Endometrial microvascular endothelial cells (primary cell): ENCODE results near the gene C2orf78. TPM values are rescaled to one million over a fixed set of nuclear protein-coding genes. Genes with fewer than 3 reads are reported as not detected.
"Not testable (repeated sequence)": the region's sequence is repeated elsewhere in the genome, so short reads cannot be mapped to it uniquely, and the experiment has no call there.

ENCODE experiments used
- in situ Hi-C: cut with HindIII; loops from 2 replicates; pipeline ENCODE4 v1.10.0; 2017; ENCODE audit warnings: low sequenced_read_pairs, low pct_unique_long_range_greater_than_20kb; ENCODE audit errors: inconsistent ontology term
- total RNA-seq: library from RNA; depleted of rRNA; stranded (reverse); fragments of >200 nt; gene quantifications from one replicate; pipeline ENCODE4 v1.2.3, GENCODE V29; 2015; ENCODE audit errors: inconsistent ontology term

C2orf78 gene, protein sequence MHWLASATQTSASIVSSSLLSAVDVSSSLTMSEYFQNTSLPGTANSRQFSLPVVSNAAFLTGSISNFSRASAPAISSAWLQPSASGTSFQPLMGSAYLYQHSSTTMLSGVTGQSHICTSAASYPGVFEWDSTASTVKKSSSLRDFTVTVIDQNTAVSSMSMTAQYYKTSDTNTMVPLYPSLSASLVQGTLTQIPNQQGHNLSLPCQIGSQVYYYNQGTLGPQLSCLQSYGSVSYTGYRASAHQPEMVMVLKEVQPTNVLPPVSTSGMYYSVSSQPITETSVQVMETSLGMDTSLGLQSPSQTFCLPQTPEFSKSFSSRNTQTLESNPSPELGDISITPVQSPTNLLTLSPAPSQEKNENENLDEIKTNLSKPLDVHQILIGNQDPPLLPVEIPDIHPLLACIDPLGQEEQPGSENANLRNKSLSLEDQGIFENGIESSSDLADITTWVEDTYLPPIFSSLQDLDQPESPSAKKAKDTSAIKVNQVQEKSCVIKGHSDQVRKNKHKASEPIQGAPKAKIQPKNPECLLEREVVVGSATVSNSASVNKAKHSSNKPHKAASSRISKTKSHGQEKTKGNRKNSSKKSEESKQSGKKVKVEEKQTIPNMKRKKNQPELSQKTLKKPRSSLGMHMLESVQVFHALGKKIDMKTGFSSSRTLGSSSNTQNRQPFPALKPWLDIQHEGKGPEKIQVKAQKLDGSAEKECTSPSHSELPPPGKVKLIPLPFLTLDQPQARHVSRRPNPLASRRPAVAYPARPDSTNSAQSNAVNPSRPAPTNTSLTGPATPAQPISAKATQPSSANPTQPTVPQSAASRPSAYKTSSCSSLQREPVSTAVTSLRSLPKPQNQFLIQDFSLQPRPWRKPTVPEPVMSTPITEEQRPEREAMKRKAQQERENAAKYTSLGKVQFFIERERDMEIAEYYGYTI
- not detected for total RNA-seq

DNA sequence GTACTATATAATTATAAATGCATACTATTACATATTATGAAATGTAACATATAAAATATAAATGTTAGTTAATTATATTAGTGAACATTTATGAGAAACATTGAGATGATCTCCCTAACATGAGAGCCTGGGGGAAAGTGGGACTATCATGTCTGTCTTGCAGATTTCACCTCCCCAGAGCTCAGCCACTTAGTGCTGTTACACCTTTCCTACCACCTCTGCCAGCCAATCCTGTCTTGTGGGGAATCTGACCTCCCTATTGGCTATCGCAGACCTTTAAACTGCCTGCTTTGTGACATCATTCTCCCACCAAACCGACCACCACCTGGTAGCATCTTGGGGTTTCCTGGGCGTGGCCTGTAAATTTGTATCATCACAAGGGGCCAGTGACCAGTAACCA lies at the start of gene C2orf78:
Gene C2orf78, plus strand, starts transcription at position 301 of the 400 bp plus-strand sequence. CDS start 127 bp downstream, outside the sequence.
- in situ Hi-C loops = not testable (repeated sequence)

DNA sequence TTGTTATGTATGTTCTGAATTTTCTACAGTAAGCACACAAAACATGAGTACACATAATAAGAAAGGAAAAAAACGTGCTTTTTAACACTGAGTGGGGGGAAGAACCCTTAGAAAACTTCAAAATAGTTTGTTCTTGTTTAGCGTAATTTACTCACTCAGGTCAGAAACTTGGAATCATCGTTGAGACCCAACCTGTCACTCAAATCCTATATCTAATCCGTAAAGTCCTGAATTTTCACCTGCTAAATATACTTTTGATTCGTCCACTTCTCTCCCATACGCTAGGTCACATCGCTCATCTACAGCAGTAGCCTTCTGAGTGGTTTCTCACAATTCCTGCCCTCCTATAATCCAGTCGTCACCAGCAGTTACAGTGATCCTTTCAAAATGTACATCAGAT lies 47.6 kb upstream of the C2orf78 start:
- in situ Hi-C loops = no loop called here

DNA sequence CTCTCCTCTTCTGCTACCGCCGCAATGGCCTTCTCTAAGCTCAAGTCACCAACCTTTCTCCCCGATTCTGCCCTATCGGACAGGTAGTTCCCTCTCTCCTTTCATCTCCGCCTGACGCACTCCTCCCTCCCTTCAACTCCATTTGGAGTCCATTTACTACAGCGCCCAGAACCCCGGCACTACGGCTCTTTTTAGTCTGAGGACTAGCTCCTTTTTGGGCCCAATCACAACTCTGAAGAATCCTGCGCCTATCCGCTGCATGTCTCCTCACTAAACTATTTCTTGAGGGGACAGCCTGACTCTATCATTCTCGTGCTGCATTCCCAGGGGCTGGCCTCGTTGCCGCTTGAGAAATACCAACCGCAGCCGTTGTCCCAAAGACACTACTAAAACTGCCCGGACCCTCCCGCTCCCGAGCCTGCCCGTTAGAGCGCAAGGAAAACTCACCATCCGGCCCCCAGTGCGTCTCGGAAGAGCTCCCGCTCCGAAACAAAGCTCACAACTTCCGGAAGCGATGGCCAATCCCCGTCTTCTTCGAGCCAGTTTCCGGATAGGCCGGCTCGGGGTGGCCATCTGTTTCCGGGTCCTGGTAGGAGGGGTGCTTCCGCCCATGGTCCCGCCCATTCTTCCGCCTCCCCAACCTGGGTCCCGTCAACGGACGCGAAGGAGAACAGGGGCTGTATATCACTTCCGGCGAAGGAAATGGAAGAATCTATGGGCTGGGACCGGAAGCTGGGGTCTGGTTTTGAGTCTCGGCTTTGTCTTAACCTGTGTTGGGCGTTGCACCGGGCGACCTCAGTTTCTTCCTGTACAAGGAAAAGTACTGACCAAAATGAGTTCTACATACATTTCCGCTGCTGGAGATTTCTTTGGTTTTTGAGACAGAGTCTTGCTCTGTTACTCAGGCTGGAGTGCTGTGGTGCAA lies 46.9 kb upstream of the C2orf78 start, which contains the start of gene TPRKB:
Gene TPRKB, minus strand, starts transcription at position 491 of the 925 bp plus-strand sequence. CDS start 2,776 bp downstream, outside the sequence.
- in situ Hi-C loops = no loop called here

DNA sequence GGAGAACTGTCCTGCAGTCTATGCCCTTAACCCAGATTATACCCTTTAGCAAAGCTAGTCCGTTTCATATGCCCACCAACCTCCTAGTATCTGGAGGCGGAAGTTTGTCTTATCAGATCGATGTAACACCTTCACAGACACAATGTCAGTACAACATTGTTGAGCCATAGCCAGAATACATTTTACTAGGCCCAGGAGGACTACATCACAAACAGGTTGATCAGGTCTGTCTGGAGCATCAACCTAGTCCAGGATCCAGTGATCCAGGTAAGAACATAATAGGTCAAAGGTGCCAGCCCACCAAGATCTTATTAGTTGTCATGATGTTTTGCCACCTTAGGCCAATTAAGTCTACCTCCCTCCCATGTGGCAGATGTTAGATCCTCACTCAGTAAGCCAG lies 44.9 kb upstream of the C2orf78 start:
- in situ Hi-C loops = no loop called here

DNA sequence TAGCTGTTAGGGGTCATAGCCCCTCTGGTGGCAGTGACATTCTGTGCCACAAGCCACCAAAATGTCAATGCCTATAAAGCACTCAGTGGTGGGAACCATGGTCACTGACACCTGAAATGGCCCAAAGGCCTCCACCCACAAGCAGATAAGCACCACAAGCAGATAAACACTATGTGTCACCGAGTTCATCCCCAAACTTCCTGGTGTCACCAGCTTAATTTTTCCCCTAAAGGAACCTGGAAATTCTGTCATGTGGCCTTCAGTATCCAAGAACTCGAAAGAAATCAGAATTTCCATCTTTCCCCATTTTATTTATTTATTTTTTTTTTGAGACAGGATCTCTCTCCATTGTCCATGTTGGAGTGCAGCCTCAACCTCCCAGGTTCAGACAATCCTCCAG lies 43.2 kb upstream of the C2orf78 start:
- in situ Hi-C loops = no loop called here

DNA sequence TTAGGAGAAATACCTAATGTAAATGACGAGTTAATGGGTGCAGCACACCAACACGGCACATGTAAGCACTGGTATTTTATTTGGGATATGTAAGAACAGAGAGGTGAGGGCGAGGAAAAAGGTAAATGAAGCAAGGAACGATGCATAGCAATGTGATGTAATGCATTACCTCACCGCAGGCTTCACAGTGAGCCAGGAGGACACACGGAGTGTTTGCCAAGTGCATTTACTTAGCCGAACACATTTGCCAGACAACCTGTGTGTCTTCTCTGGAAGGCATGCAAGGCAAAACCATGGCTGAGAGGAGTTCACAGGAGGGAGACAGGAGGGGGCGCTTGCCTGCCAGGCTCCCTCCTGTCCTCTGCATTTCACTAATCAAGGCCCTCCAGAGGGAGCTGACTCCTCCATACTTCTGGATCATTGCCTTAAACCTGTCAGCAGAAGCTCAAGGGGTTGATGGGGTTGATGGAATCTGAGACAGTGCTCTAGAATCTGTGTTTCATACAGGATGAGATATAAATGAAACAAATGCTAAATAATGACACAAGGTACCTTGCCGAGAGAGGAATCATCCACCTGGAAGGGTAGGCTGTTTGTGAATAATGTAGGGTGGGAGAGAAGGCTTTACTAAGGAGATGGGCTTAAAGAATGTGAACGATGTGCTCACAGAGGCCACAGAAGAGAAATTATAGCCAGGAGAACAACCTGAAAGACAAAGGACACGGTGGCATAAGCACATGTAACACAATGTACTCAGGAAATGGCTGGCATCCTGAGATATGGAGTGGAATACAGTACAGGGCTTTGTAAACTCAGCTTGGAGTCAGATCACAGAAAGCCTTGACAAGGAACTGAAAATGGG lies 37.7 kb upstream of the C2orf78 start:
- in situ Hi-C loops = no loop called here

DNA sequence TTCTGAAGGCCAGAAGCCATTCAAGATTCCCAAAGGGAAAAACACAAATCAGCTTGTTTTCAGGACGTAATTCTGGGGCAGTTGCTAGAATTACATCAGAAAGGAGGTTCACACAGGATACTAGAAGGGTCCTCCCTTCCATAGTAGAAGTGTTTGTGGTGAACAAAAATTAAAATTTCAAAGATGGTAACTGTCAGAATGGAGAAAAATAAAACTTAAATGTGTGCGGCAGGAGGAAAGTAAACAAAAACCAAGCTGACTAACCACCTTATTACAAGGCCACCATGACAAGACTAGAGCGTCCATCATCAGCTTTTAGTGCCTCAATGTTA lies 37.1 kb upstream of the C2orf78 start:
- in situ Hi-C loops = no loop called here

DNA sequence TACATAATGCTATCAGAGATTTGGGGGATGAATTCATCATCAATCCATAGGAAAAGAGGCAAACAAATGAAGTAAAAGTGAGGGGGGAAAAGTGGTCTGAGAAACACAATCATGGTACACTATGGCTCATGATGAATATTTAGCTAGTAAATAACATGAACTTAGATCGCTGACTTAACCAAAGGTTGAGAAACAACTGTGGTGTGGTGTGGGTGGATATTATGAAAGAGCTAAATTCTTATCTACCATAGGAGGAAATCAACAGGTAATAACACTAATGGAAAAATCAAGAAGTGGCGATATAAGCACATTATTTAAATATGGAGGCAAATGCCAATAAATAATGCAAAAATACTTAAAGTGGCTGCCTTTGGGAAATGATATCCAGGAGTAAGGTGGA lies 34.7 kb upstream of the C2orf78 start:
- in situ Hi-C loops = no loop called here

DNA sequence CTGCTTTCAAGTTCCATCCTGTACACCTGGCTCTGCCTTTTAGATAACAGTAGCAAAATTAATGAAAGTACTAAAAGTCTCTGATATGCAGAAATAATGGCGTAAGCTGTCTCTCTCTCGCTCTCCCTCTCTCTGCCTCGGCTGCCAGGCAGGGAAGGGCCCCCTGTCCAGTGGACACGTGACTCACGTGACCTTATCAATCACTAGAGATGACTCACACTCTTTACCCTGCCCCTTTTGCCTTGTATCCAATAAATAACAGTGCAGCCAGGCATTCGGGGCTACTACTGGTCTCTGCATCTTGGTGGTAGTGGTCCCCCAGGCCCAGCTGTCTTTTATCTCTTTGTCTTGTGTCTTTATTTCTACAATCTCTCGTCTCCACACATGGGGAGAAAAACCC lies 29.7 kb upstream of the C2orf78 start:
- in situ Hi-C loops = not testable (repeated sequence)

DNA sequence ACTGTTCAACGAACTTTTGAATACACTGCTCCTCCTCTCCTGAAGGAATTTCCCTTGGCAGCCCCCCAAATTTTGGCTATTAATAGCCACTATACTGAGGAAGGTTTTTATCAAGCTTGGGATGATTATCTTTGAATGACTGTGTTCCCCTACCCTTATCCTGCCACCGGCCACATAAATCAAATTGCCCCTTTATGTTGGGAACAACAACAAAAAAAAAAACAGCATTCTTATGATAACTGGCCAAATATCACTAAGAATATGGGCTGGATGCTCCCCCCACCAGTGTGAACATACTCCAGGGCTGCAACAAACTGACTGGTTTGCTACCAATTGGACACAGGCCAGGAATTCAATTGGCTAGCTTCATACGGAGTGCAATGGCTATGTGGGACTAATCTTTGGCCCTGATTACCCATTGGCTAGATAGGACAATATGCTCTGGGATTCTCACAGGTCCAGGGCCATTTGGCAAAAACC lies 24.7 kb upstream of the C2orf78 start:
- in situ Hi-C loops = no loop called here

DNA sequence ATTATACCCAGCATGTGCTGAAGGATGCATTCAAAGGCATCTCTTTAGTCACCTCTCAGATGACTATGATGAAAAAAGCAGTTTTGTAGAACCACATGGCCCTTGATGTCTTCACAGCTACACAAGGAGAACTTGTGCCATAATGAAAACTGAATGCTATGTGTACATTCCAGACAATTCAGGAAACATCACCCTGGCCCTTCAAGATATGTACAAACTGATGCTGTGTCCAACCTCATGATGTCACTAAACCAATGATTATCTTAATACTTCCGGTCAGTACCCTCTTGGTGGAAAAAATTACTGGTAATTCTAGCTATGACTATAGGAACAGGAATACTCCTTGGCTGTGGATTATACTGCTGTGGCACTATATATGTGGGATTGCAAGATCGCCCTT lies 24.1 kb upstream of the C2orf78 start:
- in situ Hi-C loops = no loop called here

DNA sequence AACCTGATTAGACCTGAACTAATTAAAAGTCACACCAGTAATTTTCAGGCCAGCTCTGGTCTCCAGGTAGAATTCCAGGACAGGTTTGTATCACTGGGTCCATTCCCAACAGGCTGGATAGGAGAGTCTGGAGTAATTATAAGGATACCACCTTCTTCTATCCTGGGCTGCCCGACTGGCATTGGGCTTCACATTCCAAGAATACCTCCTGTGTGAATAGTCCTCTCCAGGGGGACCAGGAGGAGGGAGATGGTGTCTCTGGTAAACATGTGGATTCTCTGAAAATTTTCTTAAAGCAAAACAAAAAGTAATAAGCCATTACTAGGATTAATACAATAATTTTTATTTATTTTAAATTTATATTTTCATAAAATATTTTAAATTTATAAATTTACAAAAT lies 21.4 kb upstream of the C2orf78 start:
- in situ Hi-C loops = no loop called here

DNA sequence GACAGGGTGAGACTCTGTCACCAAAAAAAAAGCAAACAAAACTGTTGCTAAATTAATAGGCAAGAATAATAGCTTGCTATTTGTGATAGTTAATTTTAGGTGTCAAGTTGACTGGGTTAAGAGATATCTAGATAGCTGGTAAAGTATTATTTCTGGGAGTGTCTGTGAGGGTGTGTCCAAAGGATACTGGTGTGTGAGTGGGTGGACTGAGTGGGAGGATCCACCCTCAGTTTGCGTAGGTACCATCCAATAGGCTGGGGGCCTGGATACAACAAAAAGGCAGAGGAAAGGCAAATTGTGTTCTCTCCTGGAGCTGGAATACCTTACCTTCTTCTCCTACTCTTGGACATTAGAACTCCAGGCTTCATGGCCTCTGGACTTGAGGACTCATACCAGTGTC lies 19.0 kb upstream of the C2orf78 start:
- in situ Hi-C loops = no loop called here

DNA sequence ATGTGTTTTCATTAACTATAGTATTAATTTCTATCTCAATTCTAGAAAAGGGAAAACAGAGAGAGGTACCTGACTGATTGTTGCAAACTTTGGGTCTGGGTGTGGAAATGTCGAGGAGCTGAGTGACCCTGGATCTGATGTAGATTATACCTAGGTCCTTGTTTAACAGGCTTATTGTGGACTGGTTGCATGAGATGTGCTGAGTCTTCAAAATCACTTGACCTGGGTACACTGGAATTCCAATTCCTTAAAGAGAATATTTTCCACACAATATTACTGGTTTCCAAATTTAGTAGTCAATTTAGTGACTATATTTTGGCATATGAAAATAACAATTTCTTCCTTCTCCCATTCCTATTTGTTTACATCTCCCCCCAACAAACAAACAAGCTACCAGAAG lies 17.6 kb upstream of the C2orf78 start:
- in situ Hi-C loops = no loop called here

DNA sequence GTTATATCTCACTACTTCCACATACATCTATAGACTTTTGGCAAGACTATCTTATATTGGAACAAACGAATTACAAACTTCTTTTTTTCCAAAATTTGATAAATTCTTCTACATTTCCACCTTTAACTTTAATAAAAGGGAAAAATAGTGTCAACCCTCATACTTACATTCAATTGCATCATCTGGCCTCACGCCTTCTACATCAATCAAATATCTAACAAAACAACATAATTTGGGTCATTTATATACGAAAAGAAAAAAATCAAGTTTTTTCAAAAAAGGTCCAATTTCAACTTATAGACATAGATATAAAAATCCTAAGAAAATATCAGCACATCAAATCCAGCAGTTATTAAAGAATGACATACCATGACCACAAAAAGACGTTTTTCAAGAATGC lies 17.0 kb upstream of the C2orf78 start:
- in situ Hi-C loops = no loop called here

DNA sequence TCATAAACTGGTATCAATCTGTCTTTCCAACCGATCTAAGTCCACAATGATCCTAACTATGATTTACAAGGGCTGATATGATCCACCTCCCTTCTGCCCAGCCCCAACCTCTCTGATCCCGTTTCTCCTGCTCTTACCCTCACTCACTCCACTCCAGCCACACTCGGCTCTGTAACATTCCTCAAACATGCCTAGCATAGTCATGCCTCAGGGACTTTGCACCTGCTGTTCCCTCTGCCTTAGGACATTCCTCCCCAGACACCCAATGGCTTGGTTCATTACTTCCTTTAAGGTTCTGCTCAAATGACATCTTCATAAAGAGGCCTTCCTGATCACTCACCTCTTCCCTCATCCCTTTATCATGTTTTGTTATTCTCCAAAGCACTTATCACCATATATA lies 13.3 kb upstream of the C2orf78 start:
- in situ Hi-C loops = no loop called here

DNA sequence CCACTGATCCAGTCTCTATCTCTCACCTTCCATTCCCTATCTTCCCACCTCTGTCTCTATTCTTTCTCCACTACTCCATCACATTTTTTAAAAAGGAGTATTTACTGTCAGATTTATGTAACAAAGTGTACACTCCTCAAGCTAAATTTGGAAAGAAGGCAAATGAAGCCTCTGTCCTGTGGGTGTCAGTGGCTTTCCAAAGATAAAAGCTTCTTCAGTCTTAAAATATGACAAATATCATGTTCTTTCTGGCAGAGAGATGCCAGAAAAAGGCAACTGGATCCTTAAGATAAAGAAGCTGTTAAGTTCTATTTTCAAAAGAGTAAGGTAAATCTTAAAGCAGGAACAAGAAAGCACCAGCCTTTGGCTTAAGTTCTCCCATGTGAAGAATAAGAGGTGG lies 11.2 kb upstream of the C2orf78 start:
- in situ Hi-C loops = no loop called here

DNA sequence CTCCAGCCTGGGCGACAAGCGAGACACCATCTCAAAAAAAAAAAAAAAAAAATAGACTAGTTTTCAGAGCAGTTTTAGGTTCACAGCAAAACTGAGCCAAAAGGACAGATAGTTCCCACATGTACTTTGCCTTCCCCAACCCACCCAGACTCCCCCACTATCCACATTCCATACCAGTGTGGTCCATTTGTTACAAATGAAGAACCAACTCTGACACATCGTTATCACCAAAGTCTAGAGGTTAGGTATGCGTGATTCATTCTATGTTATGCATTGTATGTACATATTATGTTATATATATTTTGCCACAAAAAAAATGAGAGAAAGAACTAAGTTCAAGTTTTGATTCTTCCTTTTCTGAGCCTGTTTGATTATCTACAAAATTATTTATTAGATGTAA lies 7.6 kb upstream of the C2orf78 start:
- in situ Hi-C loops = no loop called here
